ENCODE results near the gene KDM4D. TPM values are rescaled to one million over a fixed set of nuclear protein-coding genes. Genes with fewer than 3 reads are reported as not detected.
"Not testable (repeated sequence)": the region's sequence is repeated elsewhere in the genome, so short reads cannot be mapped to it uniquely, and the experiment has no call there.

KDM4D gene
- total RNA-seq (2014; rRNA removed; shearing (Covaris generic); ENCODE audit: low replicate concordance): 0.89 and 0.91 TPM in 2 replicates

DNA sequence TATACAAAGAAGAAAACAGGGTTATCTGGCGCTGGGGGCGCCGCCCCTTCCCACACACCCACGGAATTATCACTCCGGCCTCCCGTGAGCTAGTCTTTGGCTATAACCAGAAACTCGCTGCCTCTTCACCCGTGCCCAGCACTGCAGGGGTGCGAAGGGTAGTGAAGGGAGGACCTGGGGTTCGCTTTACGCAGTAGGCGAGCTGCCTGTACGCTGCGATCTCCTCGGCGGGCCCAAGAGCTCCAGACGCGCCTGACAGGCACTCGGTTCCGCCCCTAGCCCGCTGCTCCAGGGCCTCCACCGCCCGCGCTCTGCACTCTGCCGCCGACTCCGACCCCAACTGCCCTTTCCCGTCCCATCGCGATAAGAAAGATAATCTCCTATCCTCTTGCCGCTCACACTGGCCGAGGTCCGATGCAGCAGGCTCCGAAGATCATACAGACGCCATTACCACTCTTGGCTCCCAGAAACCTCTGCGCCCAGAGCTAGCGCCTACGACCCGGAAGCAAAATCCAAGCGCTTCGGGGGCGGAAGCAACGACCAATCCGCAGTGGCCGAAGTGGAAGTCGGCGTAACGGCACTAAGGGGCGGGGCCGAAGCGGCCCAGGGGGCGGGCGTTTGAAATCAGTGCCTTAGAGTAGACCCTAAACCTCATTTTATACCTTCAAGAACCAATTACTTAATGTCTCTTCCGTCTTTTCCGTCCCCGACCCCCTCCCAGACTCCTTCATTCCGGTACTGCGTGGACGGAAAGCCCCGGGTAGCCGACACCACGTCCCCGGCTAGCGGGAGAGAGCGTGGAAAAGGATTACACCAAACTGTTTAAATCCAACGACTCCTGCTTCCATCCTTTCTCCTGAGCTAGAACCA, at the start of gene KDM4D, which contains the start of gene CWC15:
TSS of gene KDM4D (plus strand) at position 611 of the 870 bp plus-strand sequence. CDS start 23,664 bp downstream, outside the sequence.
TSS of gene CWC15 (minus strand) at position 458 of the 870 bp plus-strand sequence. CDS start 1,371 bp downstream, outside the sequence.
- peaks cover 38% of the 10 kb centered on the region for H3K36me3 ChIP-seq

DNA sequence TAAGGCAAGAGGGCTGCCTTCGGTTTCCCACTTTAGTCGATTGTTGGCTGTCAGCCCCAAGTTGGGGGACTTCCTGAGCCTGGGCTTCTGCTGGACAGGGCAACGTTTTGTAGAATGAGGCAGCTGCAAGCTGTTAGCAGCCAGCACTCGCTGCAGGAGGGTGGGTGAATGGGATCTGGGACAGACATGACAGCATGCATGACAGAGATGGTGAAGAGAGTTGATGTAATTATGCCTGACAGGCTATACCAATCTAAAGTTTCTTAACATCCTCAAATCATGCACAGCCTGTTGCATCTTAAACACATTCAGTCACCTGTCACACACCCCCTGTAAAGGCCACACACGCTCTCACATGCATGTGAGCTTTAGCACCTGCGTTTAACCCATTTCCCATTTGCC, 49.3 kb upstream of the KDM4D start:
- DNase-seq: no peak
- no peaks in the 10 kb centered on the region for H3K36me3 ChIP-seq
- no peaks in the 10 kb centered on the region for H3K27me3 ChIP-seq
- H3K4me3 ChIP-seq: no peak overlapping the region
- peaks cover 2% of the 10 kb centered on the region; the same call in 1 of the 2 replicates for H3K9me3 ChIP-seq

More for the DNA sequence above, at the start of gene KDM4D, which contains the start of gene CWC15:
- H3K9me3 ChIP-seq: no peaks in the 10 kb centered on the region
- peak; percentile 95 for DNase-seq
- peak within 1 kb of the TSS; percentile 87 for H3K4me3 ChIP-seq
- no peaks in the 10 kb centered on the region for H3K27me3 ChIP-seq

DNA sequence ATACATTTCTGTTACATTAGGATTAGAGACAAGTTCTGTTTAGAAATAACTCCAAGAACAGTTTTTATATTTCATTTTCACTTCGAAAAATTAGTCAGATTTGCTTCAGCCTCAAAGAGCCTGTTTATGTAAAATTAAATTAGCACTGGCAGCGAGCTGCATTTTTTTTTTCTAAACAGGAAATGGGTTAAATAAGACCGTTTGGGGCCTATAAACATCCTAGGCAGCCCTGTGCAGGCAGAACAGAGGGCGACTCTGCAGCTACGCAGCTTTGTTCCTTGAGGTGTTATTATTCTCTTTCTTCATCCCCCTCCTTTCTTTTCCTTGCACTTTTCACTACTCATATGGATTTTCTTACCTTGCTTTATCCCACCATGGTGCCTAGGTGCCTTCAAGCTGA, 48.9 kb upstream of the KDM4D start:
- no peaks in the 10 kb centered on the region for H3K27me3 ChIP-seq
- H3K36me3 ChIP-seq: no peaks in the 10 kb centered on the region
- H3K9me3 ChIP-seq: peaks cover 2% of the 10 kb centered on the region; the same call in 1 of the 2 replicates
- DNase-seq: no peak
- no peak overlapping the region for H3K4me3 ChIP-seq

GRCh38 chr11:94925422-94926270, 47.9 kb upstream of the KDM4D start:
- no peaks in the 10 kb centered on the region for H3K27me3 ChIP-seq
- no peak overlapping the region for H3K4me3 ChIP-seq
- H3K36me3 ChIP-seq: no peaks in the 10 kb centered on the region
- peaks cover 2% of the 10 kb centered on the region; the same call in 1 of the 2 replicates for H3K9me3 ChIP-seq
- DNase-seq: no peak

DNA sequence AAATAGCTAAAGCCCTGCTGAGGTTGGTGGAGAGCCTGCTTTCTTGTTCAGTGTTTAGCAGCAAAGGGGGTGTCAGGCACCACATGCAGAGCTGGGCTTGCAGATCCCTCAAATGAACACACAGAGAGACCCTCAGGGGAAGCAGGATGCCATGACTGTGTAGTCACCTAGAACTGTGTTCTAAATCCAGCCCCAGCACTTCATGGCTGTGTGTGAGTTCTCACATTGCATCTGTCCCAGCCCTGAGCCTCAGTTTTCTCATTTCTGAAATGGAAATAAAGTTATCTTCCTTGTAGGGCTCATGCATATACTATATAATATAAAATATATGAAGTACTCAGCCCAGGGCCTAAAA, 47.3 kb upstream of the KDM4D start:
- H3K4me3 ChIP-seq: no peak overlapping the region
- H3K27me3 ChIP-seq: no peaks in the 10 kb centered on the region
- peaks cover 2% of the 10 kb centered on the region; the same call in 1 of the 2 replicates for H3K9me3 ChIP-seq
- H3K36me3 ChIP-seq: no peaks in the 10 kb centered on the region
- no peak for DNase-seq

DNA sequence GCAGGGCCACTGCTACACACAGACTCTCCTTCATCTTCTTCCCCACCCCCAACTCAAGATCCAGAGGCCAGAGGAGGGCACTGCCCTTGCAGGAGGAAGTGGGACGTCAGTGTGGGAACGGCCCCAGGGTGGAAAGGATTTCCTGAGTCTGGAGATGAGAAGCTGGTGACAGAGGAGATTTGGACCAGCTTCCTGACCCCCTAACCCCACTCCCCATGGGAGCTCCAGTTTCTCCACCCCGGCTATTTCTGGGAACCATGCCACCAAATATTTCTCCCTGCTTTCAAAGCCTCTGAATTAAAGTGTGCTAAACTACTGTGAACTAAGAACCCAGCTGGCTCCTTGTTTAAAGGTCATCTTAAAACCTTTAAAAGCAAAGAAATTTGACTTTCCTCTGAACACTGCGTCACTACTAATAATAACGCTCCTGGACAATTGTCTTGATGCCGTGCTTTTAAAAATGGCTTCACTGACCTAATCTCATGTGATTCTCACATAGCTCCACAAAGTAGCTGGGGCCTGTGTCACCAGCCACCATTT, 46.7 kb upstream of the KDM4D start:
- Histone ChIP-seq H3K9me3 (peaks cover 2% of the 10 kb centered on the region; the same call in 1 of the 2 replicates), H3K27me3 (no peaks in the 10 kb centered on the region), H3K4me3 (no peak overlapping the region), H3K36me3 (no peaks in the 10 kb centered on the region)
- peak; percentile 92 for DNase-seq

GRCh38 chr11:94928117-94928990, 45.2 kb upstream of the KDM4D start:
- Histone ChIP-seq H3K4me3 (no peak overlapping the region), H3K36me3 (no peaks in the 10 kb centered on the region), H3K27me3 (no peaks in the 10 kb centered on the region), H3K9me3 (peaks cover 2% of the 10 kb centered on the region; the same call in 1 of the 2 replicates)
- peak; percentile 12 for DNase-seq

DNA sequence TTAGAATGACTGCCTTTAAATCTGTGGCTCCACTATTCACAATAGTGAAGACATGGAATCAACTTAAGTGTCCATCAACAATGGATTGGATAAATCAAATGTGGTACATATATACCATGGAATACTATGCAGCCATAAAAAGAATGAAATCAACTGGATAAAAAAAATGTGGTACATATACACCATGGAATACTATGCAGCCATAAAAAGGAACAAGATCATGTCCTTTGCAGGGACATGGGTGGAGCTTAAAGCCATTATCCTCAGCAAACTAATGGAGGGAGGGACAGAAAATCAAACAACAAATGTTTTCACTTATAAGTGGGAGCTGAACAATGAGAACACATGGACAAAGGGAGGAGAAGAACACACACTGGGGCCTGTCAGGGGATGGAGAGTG, 41.4 kb upstream of the KDM4D start:
- H3K9me3 ChIP-seq, DNase-seq, H3K27me3 ChIP-seq, H3K4me3 ChIP-seq, H3K36me3 ChIP-seq: not testable (repeated sequence)

DNA sequence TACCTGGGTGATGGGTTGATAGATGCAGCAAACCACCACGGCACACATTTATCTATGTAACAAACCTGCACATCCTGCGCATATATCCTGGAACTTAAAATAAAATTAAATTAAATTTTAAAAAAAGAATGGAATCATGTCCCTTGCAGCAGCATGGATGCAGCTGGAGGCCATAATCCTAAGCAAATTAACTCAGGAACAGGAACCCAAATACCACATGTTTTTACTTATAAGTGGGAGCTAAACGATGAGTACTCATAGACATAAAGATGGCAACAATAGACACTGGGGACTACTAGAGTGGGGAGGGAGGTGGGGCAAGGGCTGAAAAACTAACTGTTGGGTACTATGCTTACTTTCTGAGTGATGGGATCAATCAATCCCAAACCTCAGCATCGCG, 41.0 kb upstream of the KDM4D start:
- H3K36me3 ChIP-seq: no peaks in the 10 kb centered on the region
- H3K27me3 ChIP-seq: no peaks in the 10 kb centered on the region
- H3K9me3 ChIP-seq: no peaks in the 10 kb centered on the region
- no peak for DNase-seq
- no peak overlapping the region for H3K4me3 ChIP-seq

- H3K27me3 ChIP-seq: no peaks in the 10 kb centered on the region
- DNase-seq: peak; percentile 88
- H3K4me3 ChIP-seq: no peak overlapping the region
- H3K36me3 ChIP-seq: no peaks in the 10 kb centered on the region
- no peaks in the 10 kb centered on the region for H3K9me3 ChIP-seq
Observed at GRCh38 chr11:94933223-94934130, 40.0 kb upstream of the KDM4D start.

DNA sequence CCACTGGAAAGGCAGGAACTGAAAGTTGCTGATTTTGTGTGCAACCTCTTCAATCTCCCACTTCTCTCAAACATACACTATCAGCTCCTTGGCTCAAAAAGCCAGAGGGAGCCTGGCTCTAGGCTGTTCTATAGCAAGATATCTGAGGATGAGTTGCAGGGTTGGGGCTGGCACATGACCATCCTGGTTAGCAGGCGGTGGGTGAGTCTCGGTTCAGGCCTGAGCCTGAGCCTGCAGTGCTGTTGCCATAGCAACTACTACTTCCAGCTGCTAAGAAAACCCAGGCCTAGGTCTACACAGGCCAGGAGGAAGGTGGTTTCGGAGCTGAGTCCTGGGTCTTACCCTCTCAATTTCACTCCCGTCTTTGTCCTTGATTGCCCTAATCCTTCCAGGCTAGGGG, 39.1 kb upstream of the KDM4D start:
- H3K4me3 ChIP-seq: no peak overlapping the region
- no peaks in the 10 kb centered on the region for H3K36me3 ChIP-seq
- H3K27me3 ChIP-seq: no peaks in the 10 kb centered on the region
- peak; percentile 44 for DNase-seq
- no peaks in the 10 kb centered on the region for H3K9me3 ChIP-seq

- Histone ChIP-seq H3K4me3 (no peak overlapping the region), H3K36me3 (no peaks in the 10 kb centered on the region), H3K27me3 (no peaks in the 10 kb centered on the region), H3K9me3 (no peaks in the 10 kb centered on the region)
- DNase-seq: no peak
Observed at GRCh38 chr11:94934846-94935245, 38.7 kb upstream of the KDM4D start.

DNA sequence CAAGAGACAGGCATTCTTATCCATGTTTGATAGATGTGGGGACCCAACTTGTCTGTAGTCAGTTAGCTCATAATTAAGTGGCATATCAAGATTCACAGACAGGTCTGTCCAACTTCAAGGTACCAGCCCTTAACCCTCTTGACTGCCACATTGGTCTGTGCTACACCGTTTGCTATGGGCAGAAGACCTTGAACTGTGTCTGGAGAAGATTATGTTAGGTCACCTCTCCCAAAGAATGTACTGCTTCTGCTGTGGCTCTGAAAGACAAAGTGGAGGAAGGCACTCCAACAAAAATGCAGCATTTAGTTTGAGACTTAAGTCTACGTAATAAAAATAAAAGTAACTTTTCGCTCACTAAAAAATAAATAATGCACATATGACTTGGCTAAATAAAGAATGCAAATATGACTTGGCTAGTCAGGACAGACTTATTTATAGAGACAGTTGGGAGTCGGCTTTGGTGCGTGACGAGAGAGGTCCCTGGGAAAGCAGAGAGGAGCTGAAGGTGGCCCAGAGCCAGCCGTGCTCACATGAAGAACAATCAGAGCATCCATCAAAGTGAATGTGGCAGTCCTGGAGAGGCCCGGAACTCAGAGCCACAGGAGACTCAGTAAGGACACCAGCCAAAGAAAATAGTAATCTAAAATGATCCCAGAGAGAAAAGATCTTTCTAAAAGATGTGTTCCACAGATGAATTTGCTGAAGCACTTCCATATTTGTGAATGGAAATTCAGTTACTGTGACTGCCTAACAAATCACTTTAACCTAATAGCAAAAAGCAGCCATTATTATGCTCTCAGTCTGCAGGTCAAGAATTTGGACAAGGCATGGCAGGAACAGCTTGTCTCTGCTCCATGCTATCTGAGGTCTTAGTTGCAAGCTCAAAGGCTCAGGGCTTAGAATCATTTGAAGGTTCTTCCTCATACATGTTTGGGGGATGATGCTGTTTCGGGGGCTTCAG, 35.1 kb upstream of the KDM4D start:
- DNase-seq: peak; percentile 79
- Histone ChIP-seq H3K4me3 (no peak overlapping the region), H3K27me3 (no peaks in the 10 kb centered on the region), H3K36me3 (no peaks in the 10 kb centered on the region), H3K9me3 (no peaks in the 10 kb centered on the region)

GRCh38 chr11:94939346-94939745, 34.2 kb upstream of the KDM4D start:
- Histone ChIP-seq H3K36me3 (no peaks in the 10 kb centered on the region), H3K9me3 (no peaks in the 10 kb centered on the region), H3K4me3 (no peak overlapping the region), H3K27me3 (no peaks in the 10 kb centered on the region)
- DNase-seq: no peak
